VCaP (cell line): Measurements from ENCODE around the gene RTKN2.

Source experiments
- H3K27ac ChIP-seq: fragments of 450-650 bp; 2 replicates; pipeline ENCODE4 v1.5.1; 2017
- CTCF ChIP-seq: fragments of 450-650 bp; conservative IDR thresholded peaks from 2 replicates; pipeline ENCODE4 v1.5.1; 2017; ENCODE audit warnings: mild to moderate bottlenecking, moderate library complexity

The RTKN2 gene

DNA sequence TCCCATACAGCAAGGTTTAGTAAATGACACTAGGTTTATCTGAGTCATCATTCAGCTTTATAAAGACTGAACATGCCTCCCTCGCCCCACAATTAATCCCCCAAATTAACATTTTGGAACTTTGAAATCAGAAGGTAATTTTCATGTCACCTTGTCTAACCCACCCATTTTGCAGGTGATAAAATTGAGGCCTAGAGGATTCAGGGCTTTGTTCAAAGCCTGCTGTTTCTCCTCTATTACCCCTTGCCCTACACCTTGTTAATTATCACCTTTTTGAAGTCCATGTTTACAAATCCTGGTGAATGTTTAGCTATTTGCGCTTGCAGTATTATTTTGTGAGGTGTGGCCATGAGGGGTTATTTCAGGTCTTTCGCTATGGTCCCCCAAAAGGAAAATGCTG lies 120.5 kb downstream of the RTKN2 start:
- no peak for TF ChIP-seq CTCF
- no peak overlapping the region for H3K27ac ChIP-seq

GRCh38 chr10:62147425-62147824 lies 121.2 kb downstream of the RTKN2 start:
- TF ChIP-seq CTCF: no peak
- H3K27ac ChIP-seq: no peak overlapping the region

GRCh38 chr10:62136931-62137330 lies 131.7 kb downstream of the RTKN2 start:
- no peak overlapping the region for H3K27ac ChIP-seq

DNA sequence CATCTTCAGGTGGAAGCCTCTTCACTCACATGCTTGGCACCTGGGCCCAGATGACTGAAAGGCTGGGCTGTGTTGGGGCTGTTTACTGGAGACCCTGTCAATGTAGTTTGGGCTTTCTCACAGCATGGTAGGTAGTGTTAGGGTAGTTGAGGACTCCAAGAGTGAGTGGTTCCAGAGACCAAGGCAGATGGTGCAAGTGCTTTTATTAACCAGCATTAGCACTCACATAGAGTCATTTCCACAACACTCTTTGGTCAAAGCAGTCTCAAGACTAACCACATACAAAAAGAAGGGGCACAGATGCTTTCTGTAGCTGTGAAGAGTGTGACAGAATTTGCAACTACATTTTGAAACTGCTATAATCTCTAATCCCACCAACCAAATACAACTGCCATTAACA lies 135.0 kb downstream of the RTKN2 start:
- no peak for TF ChIP-seq CTCF
- H3K27ac ChIP-seq: no peak overlapping the region

More at GRCh38 chr10:62136931-62137330, 131.7 kb downstream of the RTKN2 start:
- no peak for TF ChIP-seq CTCF
